ENCODE data around the gene ZNF606.
"Not testable (repeated sequence)": the region's sequence is repeated elsewhere in the genome, so short reads cannot be mapped to it uniquely, and the experiment has no call there.

ZNF606 gene

DNA sequence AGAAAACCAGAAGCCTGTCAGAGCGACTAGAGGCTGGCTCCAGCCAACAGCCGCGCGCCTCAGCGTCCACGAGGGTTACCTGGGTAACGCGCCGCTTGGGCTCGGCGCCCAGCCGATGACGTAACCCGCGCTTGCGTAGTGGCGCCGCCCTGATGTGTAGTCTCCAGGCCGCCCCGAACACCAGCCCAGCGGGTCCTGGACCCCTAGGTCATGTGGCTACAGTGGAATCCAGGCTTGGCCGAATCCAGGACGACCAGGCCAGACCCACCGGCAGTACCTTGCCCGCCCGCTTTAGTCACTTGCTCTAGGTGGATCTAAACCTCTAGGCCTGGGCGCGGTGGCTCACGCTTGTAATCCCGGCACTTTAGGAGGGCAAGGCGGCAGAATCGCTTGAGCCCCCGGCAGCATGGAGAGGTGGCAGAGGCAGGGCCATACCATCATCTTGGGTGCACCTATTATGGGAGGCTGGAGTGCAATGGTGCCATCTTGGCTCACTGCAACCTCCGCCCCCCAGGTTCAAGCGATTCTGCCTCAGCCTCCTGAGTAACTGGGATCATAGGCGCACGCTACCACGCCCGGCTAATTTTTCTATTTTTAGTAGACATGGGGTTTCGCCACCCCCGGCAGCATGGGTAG, 7.2 kb upstream of the ZNF606 start:
- DNase-seq, result peak; percentile 29

GRCh38 chr19:58009301-58009665, 6.7 kb upstream of the ZNF606 start:
- DNase-seq, result no peak

- DNase-seq, result not testable (repeated sequence)
Observed at GRCh38 chr19:58008877-58009276, 6.3 kb upstream of the ZNF606 start.

GRCh38 chr19:58007285-58007684, 4.7 kb upstream of the ZNF606 start:
- no peak for DNase-seq

- DNase-seq, result no peak
Observed at GRCh38 chr19:58003174-58003828, 681 bp upstream of the ZNF606 start.

- DNase-seq, result no peak
Observed at GRCh38 chr19:58001895-58002369, 688 bp downstream of the ZNF606 start.

GRCh38 chr19:58000677-58001076, 1.9 kb downstream of the ZNF606 start:
- no peak for DNase-seq

GRCh38 chr19:57992841-57993240, 9.8 kb downstream of the ZNF606 start:
- no peak for DNase-seq

DNA sequence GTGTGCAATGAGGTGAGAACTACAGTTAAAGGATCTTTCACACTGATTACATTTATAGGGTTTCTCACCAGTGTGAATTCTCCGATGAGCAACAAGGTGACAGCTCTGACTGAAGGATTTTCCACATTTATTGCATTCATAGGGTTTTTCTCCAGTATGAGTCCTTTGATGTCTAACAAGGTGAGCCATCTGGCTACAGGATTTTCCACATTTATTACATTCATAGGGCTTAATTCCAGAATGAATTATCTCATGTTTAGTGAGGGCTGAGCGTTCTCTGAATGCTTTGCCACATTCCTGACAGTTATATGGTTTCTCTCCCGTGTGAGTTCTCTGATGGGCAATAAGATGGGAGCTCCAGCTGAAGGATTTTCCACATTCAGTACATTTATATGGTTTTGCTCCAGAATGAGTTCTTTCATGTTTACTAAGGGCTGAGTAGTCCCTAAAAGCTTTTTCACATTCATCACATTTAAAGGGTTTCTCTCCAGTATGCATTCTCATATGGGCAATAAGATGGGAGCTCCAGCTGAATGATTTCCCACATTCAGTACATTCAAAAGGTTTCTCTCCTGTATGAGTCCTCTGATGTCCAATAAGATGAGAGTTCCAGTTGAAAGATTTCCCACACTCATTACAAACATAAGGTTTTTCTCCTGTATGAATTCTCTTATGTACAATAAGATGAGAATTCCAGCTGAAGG, 23.9 kb downstream of the ZNF606 start:
- DNase-seq, result no peak

- DNase-seq, result no peak
Observed at GRCh38 chr19:57974434-57974833, 28.2 kb downstream of the ZNF606 start, which contains the start of gene C19orf18. Gene C19orf18, minus strand, starts transcription at chr19:57974534. Its CDS starts 102 bp downstream, at chr19:57974432.

- DNase-seq, result no peak
Observed at GRCh38 chr19:57964761-57965160, 37.9 kb downstream of the ZNF606 start.

- no peak for DNase-seq
Observed at GRCh38 chr19:57961785-57962184, 40.8 kb downstream of the ZNF606 start.

DNA sequence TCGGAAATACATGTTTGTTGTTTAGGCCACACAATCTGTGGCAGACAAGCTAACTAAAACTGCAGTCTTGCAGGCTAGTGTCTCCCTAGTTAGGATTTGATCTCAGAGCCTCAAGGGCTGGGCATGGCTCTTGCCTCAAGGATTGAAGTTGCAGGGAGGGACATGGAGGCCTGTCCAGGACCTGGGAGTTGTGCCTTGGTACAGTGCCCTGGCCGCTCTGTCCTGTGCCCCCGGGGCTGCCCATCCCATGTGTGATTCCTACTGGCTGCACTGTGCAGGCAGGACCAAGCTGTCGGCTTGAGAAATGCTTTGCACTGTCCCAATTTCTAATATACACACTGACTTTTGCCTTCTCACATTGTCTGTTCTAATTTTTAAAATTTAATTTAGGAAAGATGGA, 47.6 kb downstream of the ZNF606 start:
- no peak for DNase-seq

DNA sequence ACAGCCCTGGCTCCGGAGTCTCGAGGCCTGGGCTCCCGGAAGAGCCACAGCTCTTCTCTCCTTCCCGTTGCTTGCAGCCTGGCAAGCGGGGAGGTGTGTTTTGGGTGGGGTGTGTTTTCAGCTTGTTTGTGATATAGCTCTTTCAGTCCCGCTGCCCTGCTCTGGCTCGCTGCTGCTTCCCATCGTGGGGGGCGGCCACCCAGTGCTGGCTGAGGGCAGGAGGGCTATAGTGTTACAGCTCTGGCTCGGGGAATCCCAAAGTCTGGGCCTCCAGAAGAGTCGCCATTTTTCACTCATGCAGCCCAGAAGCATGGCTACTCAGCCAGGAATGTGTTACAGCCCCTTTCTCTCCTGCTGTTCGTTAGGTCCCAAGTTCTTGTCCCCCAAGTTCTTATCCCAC, 52.9 kb downstream of the ZNF606 start:
- DNase-seq, result no peak

DNA sequence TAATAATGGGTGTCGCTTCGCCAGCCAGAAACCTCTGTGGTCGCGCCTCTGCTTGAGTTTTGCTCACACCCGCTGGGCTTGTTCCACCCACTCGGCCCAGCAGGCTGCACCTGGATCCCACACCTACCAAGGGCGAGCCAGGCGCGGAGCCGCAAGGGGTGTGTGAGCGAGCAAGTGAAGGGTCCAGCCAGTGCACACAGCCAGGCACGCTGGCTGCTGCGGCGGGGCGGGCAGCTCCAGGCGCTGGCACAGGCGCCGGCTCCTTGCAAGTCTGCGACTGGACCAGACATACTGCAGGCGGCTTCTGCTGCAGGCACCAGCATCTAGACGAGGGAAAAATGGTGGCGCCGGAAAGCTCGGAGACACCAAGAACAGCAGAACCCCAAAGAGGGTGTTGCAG, 53.3 kb downstream of the ZNF606 start:
- DNase-seq, result no peak

GRCh38 chr19:57947419-57948134, 55.0 kb downstream of the ZNF606 start, which contains the start of gene ZNF256:
Gene ZNF256, minus strand, starts transcription at chr19:57947706. Its CDS starts 232 bp downstream, at chr19:57947474.
- peak; percentile 90 for DNase-seq

DNA sequence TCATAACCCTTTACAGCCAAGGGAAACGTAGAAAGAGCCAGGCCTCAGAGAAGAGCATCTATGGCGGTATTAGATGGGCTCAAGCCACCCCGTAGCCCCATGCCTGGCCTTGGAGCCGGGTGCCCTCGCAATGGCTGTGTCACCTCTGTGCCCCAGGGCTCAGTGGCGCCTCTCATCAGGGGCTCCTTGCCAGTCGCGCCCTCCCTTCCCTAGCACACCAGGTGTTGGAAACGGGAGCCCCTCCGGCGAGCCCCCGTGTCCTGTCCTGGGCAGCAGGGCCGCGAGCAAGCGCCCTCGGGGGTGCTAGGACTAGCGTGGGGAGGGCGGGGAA, 55.6 kb downstream of the ZNF606 start:
- no peak for DNase-seq

DNA sequence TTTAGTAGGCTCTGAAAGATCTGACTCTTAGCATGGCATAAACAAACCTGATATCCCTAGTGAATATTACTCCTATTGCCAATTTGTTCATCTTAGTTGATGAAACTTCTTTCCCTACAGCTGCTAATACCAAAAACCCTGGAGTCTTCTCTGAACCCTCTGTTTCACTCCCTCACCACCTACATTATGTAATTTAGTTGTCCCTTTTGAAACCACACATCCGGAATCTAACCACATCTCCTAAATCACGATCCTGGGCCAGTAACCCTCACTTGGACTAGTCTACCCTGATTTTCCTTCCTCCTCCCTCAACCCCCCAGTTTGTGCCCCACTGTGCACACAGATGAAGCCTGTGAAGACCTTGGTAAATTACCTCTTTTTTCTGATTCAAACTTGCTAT, 56.3 kb downstream of the ZNF606 start:
- no peak for DNase-seq

- no peak for DNase-seq
Observed at GRCh38 chr19:57941593-57941992, 61.0 kb downstream of the ZNF606 start.

- no peak for DNase-seq
Observed at GRCh38 chr19:57935731-57936130, 66.9 kb downstream of the ZNF606 start.

- DNase-seq, result peak; percentile 31
Observed at GRCh38 chr19:57934820-57935665, 67.6 kb downstream of the ZNF606 start, which contains the start of gene ZNF418. Gene ZNF418, minus strand, starts transcription at chr19:57935402. Its CDS starts 1,580 bp downstream, at chr19:57933822.

GRCh38 chr19:57927587-57927986, 75.0 kb downstream of the ZNF606 start:
- DNase-seq, result no peak

Data from CD4-positive, alpha-beta T cell treated with Interleukin-6 for 4 hours (primary cell).